Keratinocyte (primary cell): ENCODE measurements around the gene NDUFS6.

Experiments used
- CTCF ChIP-seq, 3 experiments: IDR thresholded peaks in 1 of 3; conservative IDR thresholded peaks in 1 of 3; optimal IDR thresholded peaks in 1 of 3; 2 replicates in 2 of 3; 3 replicates in 1 of 3; pipeline versions ENCODE3 to v1.5.1; 2011; ENCODE audit warnings: low read length in 3 of 3, mild to moderate bottlenecking in 3 of 3, moderate library complexity in 2 of 3, control low read depth in 1 of 3, inconsistent platforms in 1 of 3; ENCODE audit not compliant: insufficient read depth in 2 of 3; ENCODE audit errors: extremely low read depth in 1 of 3
- EZH2 ChIP-seq: IDR thresholded peaks from one replicate; pipeline ENCODE4 v1.6.1; 2012; ENCODE audit warnings: inconsistent platforms, mild to moderate bottlenecking, low read length, moderate library complexity

DNA sequence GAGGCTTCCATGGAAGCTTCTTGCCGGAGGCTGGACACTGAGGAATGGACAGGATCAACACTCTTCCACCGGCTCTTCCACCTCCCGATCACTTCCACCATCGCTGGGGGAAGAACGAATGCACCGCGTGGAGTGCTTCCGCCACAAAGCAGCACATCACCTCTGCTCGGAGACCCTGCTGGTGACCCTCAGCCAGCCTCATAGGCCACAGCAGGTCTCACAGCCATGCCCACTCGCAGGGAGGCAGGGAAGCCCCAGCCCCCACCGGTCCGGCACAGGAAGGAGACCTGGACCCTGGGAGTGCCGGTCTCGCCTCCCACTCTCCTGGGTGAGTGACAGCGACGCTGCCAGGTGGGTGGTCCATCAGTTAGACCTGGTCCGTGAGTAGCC, 6.3 kb upstream of the NDUFS6 start:
- TF ChIP-seq CTCF (optimal IDR thresholded peaks at IDR 0.05 in 1 of 3, IDR thresholded peaks at IDR 0.05 in 1 of 3, conservative IDR thresholded peaks at IDR 0.05 in 1 of 3; ENCODE audit: extremely low read depth in 1 of 3, insufficient read depth in 2 of 3, low read length in 3 of 3) (no peak), EZH2 (no peak)
